ENCODE results near the gene XCL2. TPM values are rescaled to one million over a fixed set of nuclear protein-coding genes. Genes with fewer than 3 reads are reported as not detected.

The XCL2 gene
- total RNA-seq, 1 donor from 2014 or later = not detected

DNA sequence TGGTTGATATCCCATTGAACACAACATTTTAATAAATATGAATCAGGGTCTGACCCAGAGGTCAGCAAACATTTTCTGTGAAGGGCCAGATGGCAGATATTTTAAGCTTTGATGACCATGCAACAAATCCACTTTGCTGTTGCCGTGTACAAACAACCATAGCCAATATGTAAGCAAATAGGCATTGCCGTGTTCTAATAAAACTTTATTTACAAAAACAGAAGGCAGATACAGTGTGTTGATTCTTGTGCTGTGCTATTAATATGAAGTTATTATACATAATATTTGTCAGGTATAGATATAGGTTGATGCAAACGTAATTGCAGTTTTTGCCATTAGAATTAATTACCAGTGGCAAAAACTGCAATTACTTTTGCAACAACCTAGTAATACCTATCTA, 23.8 kb upstream of the XCL2 start:
- Histone ChIP-seq H3K9ac (no peak overlapping the region), H3K4me2 (no peak overlapping the region), H3K4me3 (no peak overlapping the region), H4K20me1 (ENCODE audit: low read depth) (no peaks in the 10 kb centered on the region), H3K9me3 (ENCODE audit: low read depth) (no peaks in the 10 kb centered on the region), H2AFZ (replicated peaks) (no peak overlapping the region), H3K27me3 (no peaks in the 10 kb centered on the region), H3K27ac (no peak overlapping the region), H3F3A (ENCODE audit: low read depth) (no peaks in the 10 kb centered on the region), H3K4me1 (no peaks in the 10 kb centered on the region), H3K36me3 (no peaks in the 10 kb centered on the region), H3K79me2 (ENCODE audit: low read depth) (no peaks in the 10 kb centered on the region)
- no peaks in the 10 kb centered on the region for H3K36me3 Mint-ChIP-seq
- no peaks in the 10 kb centered on the region for H3K27me3 Mint-ChIP-seq (ENCODE audit: insufficient read depth, low read depth)
- TF ChIP-seq EZH2 (IDR thresholded peaks at IDR 0.05) (no peak), CTCF (IDR thresholded peaks at IDR 0.05) (no peak), EZH2phosphoT487 (IDR thresholded peaks at IDR 0.05) (no peak)
- no peaks in the 10 kb centered on the region for H3K4me1 Mint-ChIP-seq
- H3K4me3 Mint-ChIP-seq = no peak overlapping the region
- DNase-seq (ENCODE audit: low spot score) = no peak
- H3K27ac Mint-ChIP-seq = no peak overlapping the region
- H3K9me3 Mint-ChIP-seq = no peaks in the 10 kb centered on the region

GRCh38 chr1:168567007-168567406, 23.2 kb upstream of the XCL2 start:
- Histone ChIP-seq H3K4me2 (no peak overlapping the region), H3K36me3 (no peaks in the 10 kb centered on the region), H3K27me3 (no peaks in the 10 kb centered on the region), H3F3A (ENCODE audit: low read depth) (no peaks in the 10 kb centered on the region), H4K20me1 (ENCODE audit: low read depth) (no peaks in the 10 kb centered on the region), H3K4me1 (no peaks in the 10 kb centered on the region), H3K9me3 (ENCODE audit: low read depth) (no peaks in the 10 kb centered on the region), H2AFZ (replicated peaks) (no peak overlapping the region), H3K4me3 (no peak overlapping the region), H3K27ac (no peak overlapping the region), H3K9ac (no peak overlapping the region), H3K79me2 (ENCODE audit: low read depth) (no peaks in the 10 kb centered on the region)
- DNase-seq (ENCODE audit: low spot score) = no peak
- H3K4me1 Mint-ChIP-seq = no peaks in the 10 kb centered on the region
- no peaks in the 10 kb centered on the region for H3K36me3 Mint-ChIP-seq
- TF ChIP-seq EZH2phosphoT487 (IDR thresholded peaks at IDR 0.05) (no peak), CTCF (IDR thresholded peaks at IDR 0.05) (no peak), EZH2 (IDR thresholded peaks at IDR 0.05) (no peak)
- H3K4me3 Mint-ChIP-seq = no peak overlapping the region
- no peak overlapping the region for H3K27ac Mint-ChIP-seq
- no peaks in the 10 kb centered on the region for H3K9me3 Mint-ChIP-seq
- H3K27me3 Mint-ChIP-seq (ENCODE audit: insufficient read depth, low read depth) = no peaks in the 10 kb centered on the region

DNA sequence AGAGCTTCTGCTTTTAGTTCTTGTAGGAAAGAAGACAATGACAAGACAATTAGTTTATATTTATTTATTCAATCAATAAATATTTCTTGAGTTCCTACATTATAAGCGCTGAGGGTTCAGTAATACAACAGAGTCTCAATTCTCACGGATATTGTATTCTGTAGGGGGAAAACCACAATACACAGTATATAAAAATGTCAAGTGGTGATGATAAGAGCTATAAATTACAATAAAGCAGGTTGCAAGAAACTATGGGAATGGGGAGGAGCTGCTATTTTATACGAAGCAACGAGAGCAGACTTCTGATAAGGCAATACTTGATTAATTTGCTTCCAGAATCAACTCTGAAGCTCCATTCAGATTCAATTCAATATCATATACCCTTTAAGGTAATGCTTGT, 22.0 kb upstream of the XCL2 start:
- Histone ChIP-seq H3K9ac (no peak overlapping the region), H2AFZ (replicated peaks) (no peak overlapping the region), H3K9me3 (ENCODE audit: low read depth) (no peaks in the 10 kb centered on the region), H3K79me2 (ENCODE audit: low read depth) (no peaks in the 10 kb centered on the region), H3K4me2 (no peak overlapping the region), H3F3A (ENCODE audit: low read depth) (no peaks in the 10 kb centered on the region), H3K27me3 (no peaks in the 10 kb centered on the region), H3K4me1 (no peaks in the 10 kb centered on the region), H3K4me3 (no peak overlapping the region), H3K36me3 (no peaks in the 10 kb centered on the region), H3K27ac (no peak overlapping the region), H4K20me1 (ENCODE audit: low read depth) (no peaks in the 10 kb centered on the region)
- Mint-ChIP-seq H3K27ac (no peak overlapping the region), H3K4me1 (no peaks in the 10 kb centered on the region), H3K9me3 (no peaks in the 10 kb centered on the region), H3K36me3 (no peaks in the 10 kb centered on the region), H3K4me3 (no peak overlapping the region), H3K27me3 (ENCODE audit: insufficient read depth, low read depth) (no peaks in the 10 kb centered on the region)
- no peak for DNase-seq (ENCODE audit: low spot score)
- TF ChIP-seq EZH2 (IDR thresholded peaks at IDR 0.05) (no peak), EZH2phosphoT487 (IDR thresholded peaks at IDR 0.05) (no peak), CTCF (IDR thresholded peaks at IDR 0.05) (no peak)

DNA sequence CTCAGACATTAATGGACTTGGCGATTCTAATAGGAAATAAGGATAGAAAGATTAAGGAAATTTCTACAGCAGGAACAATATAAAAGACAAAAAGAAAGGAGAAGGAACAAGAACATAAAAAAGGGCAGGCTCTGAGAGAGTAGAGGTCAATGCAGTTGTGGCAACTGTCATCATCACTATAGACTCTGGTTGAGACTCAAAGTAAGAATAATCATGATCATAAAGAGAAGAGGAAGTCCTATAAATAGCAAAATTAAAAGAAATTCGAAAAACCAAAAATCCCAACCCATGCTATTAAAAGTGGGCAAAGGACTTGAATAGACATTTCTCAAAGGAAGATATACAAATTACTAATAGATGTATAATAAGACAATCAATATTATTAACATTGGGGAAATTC, 18.2 kb upstream of the XCL2 start:
- H3K27me3 ChIP-seq = no peaks in the 10 kb centered on the region
- no peak overlapping the region for H3K27ac ChIP-seq
- H3K9me3 Mint-ChIP-seq = no peaks in the 10 kb centered on the region
- no peak overlapping the region for H2AFZ ChIP-seq (replicated peaks)
- no peak overlapping the region for H3K9ac ChIP-seq
- no peak overlapping the region for H3K4me2 ChIP-seq
- H3K36me3 Mint-ChIP-seq = no peaks in the 10 kb centered on the region
- no peaks in the 10 kb centered on the region for H3K4me1 ChIP-seq
- no peak overlapping the region for H3K27ac Mint-ChIP-seq
- TF ChIP-seq EZH2phosphoT487 (IDR thresholded peaks at IDR 0.05) (no peak), EZH2 (IDR thresholded peaks at IDR 0.05) (no peak), CTCF (IDR thresholded peaks at IDR 0.05) (no peak)
- H4K20me1 ChIP-seq (ENCODE audit: low read depth) = no peaks in the 10 kb centered on the region
- no peaks in the 10 kb centered on the region for H3K79me2 ChIP-seq (ENCODE audit: low read depth)
- H3K27me3 Mint-ChIP-seq (ENCODE audit: insufficient read depth, low read depth) = no peaks in the 10 kb centered on the region
- H3K4me3 ChIP-seq = no peak overlapping the region
- DNase-seq (ENCODE audit: low spot score) = no peak
- H3K9me3 ChIP-seq (ENCODE audit: low read depth) = no peaks in the 10 kb centered on the region
- no peaks in the 10 kb centered on the region for H3F3A ChIP-seq (ENCODE audit: low read depth)
- no peak overlapping the region for H3K4me3 Mint-ChIP-seq
- no peaks in the 10 kb centered on the region for H3K36me3 ChIP-seq
- no peaks in the 10 kb centered on the region for H3K4me1 Mint-ChIP-seq

Data from neural progenitor cell (in vitro differentiated cells).